ENCODE data around the gene MSTO1.

DNA sequence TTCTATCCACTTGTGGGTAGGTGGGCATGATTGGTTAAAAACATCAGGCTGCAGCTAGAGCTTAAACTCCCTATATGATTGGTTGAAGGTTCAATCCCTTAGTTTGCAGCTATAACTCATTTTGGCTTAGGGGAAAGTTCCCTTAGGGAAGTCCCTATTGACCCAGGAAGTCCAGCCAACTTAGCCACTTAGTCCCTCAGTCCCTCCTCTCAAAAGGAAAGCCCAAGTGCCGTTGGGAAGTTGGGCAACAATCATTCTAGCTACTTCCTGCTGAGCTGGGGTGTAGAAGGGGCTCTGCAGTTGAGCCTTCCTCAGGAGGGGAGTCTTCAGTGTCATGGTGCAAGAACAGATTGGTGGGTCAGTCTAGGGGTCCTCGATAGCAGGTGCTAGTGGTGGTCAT is 12.2 kb downstream of the MSTO1 start:
- TF ChIP-seq CTCF (conservative IDR thresholded peaks at IDR 0.05; ENCODE audit: low read depth, low read length): no peak
- TF ChIP-seq BHLHE40 (IDR thresholded peaks at IDR 0.05; ENCODE audit: low read depth, low read length): no peak
- no peak for TF ChIP-seq POLR2A (IDR thresholded peaks at IDR 0.05; ENCODE audit: low read depth, low read length)
- no peak for TF ChIP-seq CEBPB (IDR thresholded peaks at IDR 0.05; ENCODE audit: low read depth, low read length)
- no peak for TF ChIP-seq RAD21 (IDR thresholded peaks at IDR 0.05; ENCODE audit: low read length)
- no peak for TF ChIP-seq MAZ (IDR thresholded peaks at IDR 0.05; ENCODE audit: borderline replicate concordance, low read depth, low read length)
- TF ChIP-seq MXI1 (IDR thresholded peaks at IDR 0.05; ENCODE audit: borderline replicate concordance, low read depth, low read length): no peak
- no peak for TF ChIP-seq CHD1 (IDR thresholded peaks at IDR 0.05; ENCODE audit: low read depth, low read length)
- TF ChIP-seq, protein P1, sequence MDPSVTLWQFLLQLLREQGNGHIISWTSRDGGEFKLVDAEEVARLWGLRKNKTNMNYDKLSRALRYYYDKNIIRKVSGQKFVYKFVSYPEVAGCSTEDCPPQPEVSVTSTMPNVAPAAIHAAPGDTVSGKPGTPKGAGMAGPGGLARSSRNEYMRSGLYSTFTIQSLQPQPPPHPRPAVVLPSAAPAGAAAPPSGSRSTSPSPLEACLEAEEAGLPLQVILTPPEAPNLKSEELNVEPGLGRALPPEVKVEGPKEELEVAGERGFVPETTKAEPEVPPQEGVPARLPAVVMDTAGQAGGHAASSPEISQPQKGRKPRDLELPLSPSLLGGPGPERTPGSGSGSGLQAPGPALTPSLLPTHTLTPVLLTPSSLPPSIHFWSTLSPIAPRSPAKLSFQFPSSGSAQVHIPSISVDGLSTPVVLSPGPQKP (IDR thresholded peaks at IDR 0.05; ENCODE audit: borderline replicate concordance, low read depth, low read length): no peak
- TF ChIP-seq RCOR1 (IDR thresholded peaks at IDR 0.05; ENCODE audit: insufficient replicate concordance, low read length): no peak
- no peak for TF ChIP-seq NFE2L2 (IDR thresholded peaks at IDR 0.05; ENCODE audit: low read depth, low read length)
- no peak for TF ChIP-seq MAFK (IDR thresholded peaks at IDR 0.05; ENCODE audit: low read depth, low read length)
- no peak for TF ChIP-seq RFX5 (IDR thresholded peaks at IDR 0.05; ENCODE audit: low read depth, low read length)
- no peak for TF ChIP-seq FOS (IDR thresholded peaks at IDR 0.05; ENCODE audit: low read depth, low read length)

Data from IMR-90 (cell line).